Stimulated activated CD8-positive, alpha-beta memory T cell treated with anti-CD3 and anti-CD28 coated beads, Interleukin-15, amount 100 ng/mL, for 24 hours (primary cell): ENCODE results near the gene RETREG3.

Experiments used
- DNase-seq: peaks from one replicate; pipeline ENCODE4 v3.0.0-alpha.2; 2020; ENCODE audit warnings: low read depth

RETREG3 gene

DNA sequence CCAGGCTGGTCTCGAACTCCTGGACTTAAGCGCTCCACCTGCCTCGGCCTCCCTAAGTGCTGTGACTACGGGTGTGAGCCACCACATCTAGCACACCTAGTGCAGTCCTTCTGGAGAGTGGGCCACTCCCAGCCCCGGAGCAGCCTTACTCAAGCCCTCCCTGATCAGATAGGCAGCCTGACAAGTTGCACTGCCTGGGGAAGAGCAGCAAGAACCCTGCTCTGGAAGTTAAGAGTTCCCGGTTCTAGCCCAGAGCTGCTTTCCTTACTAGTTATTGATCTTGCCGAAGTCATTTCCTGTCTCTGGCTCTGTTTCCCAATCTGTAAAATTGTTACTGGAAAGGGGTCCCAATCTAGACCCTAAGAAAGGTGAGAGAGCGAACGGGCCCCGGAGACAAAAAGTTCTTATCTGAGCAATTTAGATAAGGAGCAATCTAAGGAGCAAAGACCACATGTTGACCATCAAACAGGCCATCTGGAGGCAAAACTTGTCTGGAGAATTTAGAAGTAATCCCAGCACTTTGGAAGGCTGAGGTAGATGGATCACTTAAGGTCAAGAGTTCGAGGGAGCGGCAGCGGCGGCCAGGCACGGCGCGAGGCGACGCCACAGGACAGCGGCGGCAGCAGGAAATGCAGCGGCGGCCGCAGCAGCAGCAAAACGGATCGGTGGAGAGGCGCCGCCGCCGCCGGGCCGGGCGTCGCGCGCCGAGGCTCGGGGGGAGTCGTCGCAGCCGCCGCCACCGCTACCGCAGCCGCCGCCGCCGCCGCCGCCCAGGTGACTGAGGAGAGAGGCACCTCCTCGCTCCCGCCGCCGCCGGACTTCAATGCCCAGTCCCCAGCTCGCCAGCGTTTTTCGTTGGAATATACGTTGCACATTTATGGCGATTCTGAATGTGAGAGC lies 77.5 kb downstream of the RETREG3 start:
- no peak for DNase-seq

DNA sequence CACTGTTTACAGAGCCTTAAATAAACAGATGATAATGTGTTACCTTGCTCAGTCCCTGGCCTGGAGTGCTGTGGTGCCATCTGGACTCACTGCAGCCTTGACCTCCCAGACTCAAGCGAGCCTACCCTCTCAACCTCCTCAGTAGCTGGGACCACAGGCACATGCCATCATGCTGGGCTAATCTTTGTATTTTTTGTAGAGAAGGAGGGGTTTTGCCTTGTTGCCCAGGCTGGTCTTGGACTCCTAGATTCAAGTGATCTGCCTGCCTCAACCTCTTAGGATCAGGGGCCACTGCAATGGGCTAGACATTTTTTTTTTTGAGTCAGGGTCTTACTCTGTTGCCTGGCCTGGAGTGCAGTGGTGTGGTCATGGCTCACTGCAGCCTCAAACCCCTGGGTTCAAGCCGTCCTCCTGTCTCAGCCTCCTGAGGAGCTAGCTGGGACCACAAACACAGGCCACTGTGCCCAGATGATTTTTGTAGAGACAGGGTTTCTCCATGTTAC lies 78.2 kb downstream of the RETREG3 start:
- no peak for DNase-seq
